ENCODE results near the gene PRPF19. TPM values are rescaled to one million over a fixed set of nuclear protein-coding genes. Genes with fewer than 3 reads are reported as not detected.
A peak's percentile ranks its signal among the peaks of the same experiment; 100 is the strongest.

Gene PRPF19
- total RNA-seq, 1 donor from 2014 or later: 143 TPM

DNA sequence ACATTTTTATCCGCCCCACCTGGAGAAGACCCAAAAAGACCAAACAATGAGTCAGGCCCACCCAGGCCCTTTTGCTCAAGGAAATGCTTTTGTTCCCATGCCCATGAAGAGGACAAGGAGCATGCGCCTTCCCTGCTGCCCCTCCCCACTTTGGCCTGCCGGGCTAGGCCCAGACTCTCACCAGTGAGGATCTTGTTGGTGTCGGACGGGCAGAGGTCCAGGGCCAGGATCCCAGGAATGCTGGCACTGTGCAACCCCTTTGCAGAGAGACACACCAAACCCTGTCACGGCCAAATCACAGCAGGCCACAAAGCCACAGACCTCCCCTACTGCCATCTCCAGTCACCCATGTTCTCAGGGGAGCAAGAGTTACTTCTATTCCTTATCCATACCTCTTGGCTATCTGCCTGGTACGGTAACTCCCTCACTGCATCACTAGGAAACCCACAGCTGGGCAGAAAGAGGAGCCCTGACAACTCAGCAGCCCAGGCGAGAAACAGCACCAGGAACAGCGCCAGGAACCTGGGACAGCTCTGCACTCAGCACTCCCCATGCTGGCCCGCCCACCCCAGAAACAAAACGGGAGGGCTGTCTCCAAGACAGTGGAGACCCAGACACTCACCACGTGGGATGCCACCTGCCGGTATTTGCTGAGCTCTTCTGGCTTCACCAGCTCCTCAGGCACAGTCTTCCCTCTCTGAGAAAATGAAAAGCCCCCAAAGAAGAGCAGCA, 5.5 kb downstream of the PRPF19 start:
- H3K4me1 Mint-ChIP-seq: peaks cover 24% of the 10 kb centered on the region
- H3K4me3 Mint-ChIP-seq: no peak overlapping the region
- TF ChIP-seq, protein P1, sequence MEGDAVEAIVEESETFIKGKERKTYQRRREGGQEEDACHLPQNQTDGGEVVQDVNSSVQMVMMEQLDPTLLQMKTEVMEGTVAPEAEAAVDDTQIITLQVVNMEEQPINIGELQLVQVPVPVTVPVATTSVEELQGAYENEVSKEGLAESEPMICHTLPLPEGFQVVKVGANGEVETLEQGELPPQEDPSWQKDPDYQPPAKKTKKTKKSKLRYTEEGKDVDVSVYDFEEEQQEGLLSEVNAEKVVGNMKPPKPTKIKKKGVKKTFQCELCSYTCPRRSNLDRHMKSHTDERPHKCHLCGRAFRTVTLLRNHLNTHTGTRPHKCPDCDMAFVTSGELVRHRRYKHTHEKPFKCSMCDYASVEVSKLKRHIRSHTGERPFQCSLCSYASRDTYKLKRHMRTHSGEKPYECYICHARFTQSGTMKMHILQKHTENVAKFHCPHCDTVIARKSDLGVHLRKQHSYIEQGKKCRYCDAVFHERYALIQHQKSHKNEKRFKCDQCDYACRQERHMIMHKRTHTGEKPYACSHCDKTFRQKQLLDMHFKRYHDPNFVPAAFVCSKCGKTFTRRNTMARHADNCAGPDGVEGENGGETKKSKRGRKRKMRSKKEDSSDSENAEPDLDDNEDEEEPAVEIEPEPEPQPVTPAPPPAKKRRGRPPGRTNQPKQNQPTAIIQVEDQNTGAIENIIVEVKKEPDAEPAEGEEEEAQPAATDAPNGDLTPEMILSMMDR (IDR thresholded peaks at IDR 0.05): no peak
- H3K36me3 Mint-ChIP-seq (ENCODE audit: low read depth): peaks cover 87% of the 10 kb centered on the region
- no peaks in the 10 kb centered on the region for H3K27me3 Mint-ChIP-seq
- DNase-seq: no peak
- H3K9me3 Mint-ChIP-seq: no peaks in the 10 kb centered on the region
- ATAC-seq (ENCODE audit: low read depth): no peak
- intact Hi-C loops (cut with micrococcal nuclease): no loop called here
- POLR2A ChIA-PET: interaction anchor here (0.6 kb wide), 1 partner anchor 164 kb away, joined by 7 read pairs; no protein-coding TSS in a partner anchor
- CTCF ChIA-PET: interaction anchor here (1.4 to 4.2 kb wide), 5 partner anchors 11 to 69 kb away, joined by 3 to 34 read pairs (median 7); no protein-coding TSS in a partner anchor
- H3K27ac Mint-ChIP-seq: peak overlapping the region; percentile 35

DNA sequence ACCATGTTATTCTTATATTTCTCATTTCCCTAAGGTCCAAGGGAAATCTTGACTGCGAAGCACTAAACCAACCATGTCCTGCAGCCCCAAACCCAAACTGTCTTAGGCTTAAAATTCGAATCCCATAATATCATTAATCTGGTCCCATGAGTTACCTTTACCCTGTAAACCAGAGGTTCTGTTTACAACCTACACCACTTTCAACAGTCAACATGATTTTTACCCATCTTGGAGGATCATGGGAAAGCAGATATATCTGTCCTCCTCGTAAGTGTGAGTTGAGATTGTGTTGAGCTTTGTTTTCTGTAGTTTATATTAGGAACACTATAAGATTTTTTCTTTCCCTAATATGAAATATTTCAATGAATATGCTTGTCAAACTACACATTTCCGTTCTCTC, 6.4 kb downstream of the PRPF19 start:
- intact Hi-C loops (cut with micrococcal nuclease): loop anchor here (1.0 to 10.0 kb wide), 4 partner anchors 69 to 635 kb away; no protein-coding TSS in a partner anchor
- CTCF ChIA-PET: interaction anchor here (1.0 to 4.2 kb wide), 13 partner anchors 12 to 635 kb away, joined by 3 to 34 read pairs (median 6); partner anchors contain the start of genes CD6 and TMEM109

DNA sequence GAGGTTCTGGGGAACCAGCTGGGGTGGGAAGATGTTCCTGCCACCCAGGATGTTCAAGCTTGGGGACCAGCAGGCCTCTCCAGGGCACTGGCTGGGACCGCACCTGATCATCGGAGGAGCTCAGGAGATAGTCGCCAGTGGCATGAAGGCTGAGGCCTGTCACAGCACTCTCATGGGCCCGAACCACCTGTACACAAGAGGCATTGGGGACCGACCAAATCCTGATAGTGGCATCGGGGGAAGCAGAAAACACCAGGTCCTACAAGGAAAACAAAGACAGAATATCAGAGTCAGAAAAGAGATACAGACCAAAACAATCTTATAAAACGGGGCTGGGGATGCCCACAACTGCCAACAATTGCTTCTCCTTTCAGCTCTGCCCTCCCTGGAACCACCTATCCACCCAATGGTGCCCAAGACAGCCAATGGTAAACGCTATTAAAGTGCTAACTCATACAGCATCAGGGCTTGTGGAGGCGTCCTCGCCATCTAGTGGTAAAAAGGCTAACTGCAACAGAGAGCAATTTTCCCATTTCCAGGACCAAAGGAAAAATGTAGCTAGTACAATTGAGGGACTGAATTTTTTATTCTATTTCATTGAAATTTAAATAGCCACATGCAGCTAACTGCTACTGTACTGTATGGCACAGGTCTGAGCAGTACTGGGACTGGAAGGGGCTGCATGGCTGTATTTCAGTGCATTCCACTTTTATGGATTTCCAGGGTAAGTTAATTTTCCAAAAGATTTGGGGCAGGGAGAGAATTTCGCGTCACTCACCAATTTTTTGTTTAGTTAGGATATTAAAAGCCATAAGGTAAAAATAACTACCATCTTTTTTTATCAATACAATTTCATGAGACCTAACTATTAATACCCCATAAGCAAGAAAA, 7.1 kb downstream of the PRPF19 start:
- POLR2A ChIA-PET: interaction anchor here (1.3 to 1.5 kb wide), 2 partner anchors 14 to 69 kb away, joined by 4 to 6 read pairs; partner anchors contain the start of gene TMEM109

More for the DNA sequence above, 6.4 kb downstream of the PRPF19 start:
- ATAC-seq (ENCODE audit: low read depth) (no peak), DNase-seq (no peak)
- Mint-ChIP-seq H3K27ac (peak overlapping the region; percentile 35), H3K4me1 (peaks cover 16% of the 10 kb centered on the region), H3K9me3 (no peaks in the 10 kb centered on the region), H3K36me3 (ENCODE audit: low read depth) (peaks cover 91% of the 10 kb centered on the region), H3K27me3 (no peaks in the 10 kb centered on the region), H3K4me3 (no peak overlapping the region)
- TF ChIP-seq, protein P1 (IDR thresholded peaks at IDR 0.05): no peak
- POLR2A ChIA-PET: interaction anchor here (1.3 to 1.5 kb wide), 2 partner anchors 14 to 69 kb away, joined by 4 to 6 read pairs; partner anchors contain the start of gene TMEM109

DNA sequence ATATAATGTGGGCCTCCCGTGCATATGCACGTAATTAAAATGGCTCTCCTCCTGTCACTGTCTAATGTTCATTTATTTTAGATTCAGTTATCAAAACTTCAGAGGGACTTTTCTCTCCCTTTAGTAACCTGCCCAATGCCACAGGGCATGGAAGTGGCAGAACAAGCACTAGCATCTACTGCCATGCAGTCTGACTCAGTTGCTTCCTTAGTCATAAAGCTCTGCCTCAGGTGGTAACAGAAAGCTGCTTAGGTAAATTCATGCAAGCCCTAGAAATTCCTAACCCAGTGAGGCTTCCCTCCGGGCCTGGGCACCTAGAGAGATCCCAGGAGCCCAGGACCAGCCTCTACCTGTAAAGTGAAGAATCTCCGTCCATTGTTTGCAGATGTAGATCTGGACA, 8.9 kb downstream of the PRPF19 start:
- Mint-ChIP-seq H3K9me3 (no peaks in the 10 kb centered on the region), H3K36me3 (ENCODE audit: low read depth) (peaks cover 95% of the 10 kb centered on the region), H3K27ac (no peak overlapping the region), H3K4me3 (no peak overlapping the region), H3K4me1 (peaks cover 4% of the 10 kb centered on the region), H3K27me3 (no peaks in the 10 kb centered on the region)
- intact Hi-C loops (cut with micrococcal nuclease): loop anchor here (10.0 kb wide), 1 partner anchor 633 kb away; no protein-coding TSS in a partner anchor
- POLR2A ChIA-PET: no interaction called here
- no peak for ATAC-seq (ENCODE audit: low read depth)
- CTCF ChIA-PET: interaction anchor here (0.6 to 2.7 kb wide), 3 partner anchors 18 to 72 kb away, joined by 3 to 17 read pairs (median 5); partner anchors contain the start of gene CD6
- no peak for DNase-seq
- TF ChIP-seq, protein P1 (IDR thresholded peaks at IDR 0.05): no peak

More for the DNA sequence above, 7.1 kb downstream of the PRPF19 start:
- Mint-ChIP-seq H3K4me3 (no peak overlapping the region), H3K27ac (no peak overlapping the region), H3K27me3 (no peaks in the 10 kb centered on the region), H3K9me3 (no peaks in the 10 kb centered on the region), H3K4me1 (peaks cover 10% of the 10 kb centered on the region), H3K36me3 (ENCODE audit: low read depth) (peaks cover 96% of the 10 kb centered on the region)
- no peak for DNase-seq
- CTCF ChIA-PET: interaction anchor here (0.6 to 4.2 kb wide), 18 partner anchors 11 to 634 kb away, joined by 3 to 34 read pairs (median 4); partner anchors contain the start of genes CD6 and TMEM109
- peak; percentile 90 for ATAC-seq (ENCODE audit: low read depth)
- TF ChIP-seq, protein P1 (IDR thresholded peaks at IDR 0.05): peak; percentile 95
- intact Hi-C loops (cut with micrococcal nuclease): loop anchor here (1.0 to 10.0 kb wide), 4 partner anchors 68 to 634 kb away; no protein-coding TSS in a partner anchor
